ENCODE results near the gene NAALADL2. TPM values are rescaled to one million over a fixed set of nuclear protein-coding genes. Genes with fewer than 3 reads are reported as not detected.

The NAALADL2 gene
- total and polyA plus RNA-seq, 2 of the 4 experiments (the other 2 are of a cell fraction) = 3.8 to 19.2 TPM

- no peak for ATAC-seq (ENCODE audit: low read depth)
- Histone ChIP-seq H3K4me1 (ENCODE audit: control insufficient read depth, insufficient read depth, low read length) (peaks cover 4% of the 10 kb centered on the region), H3K27ac (ENCODE audit: insufficient read depth, low read length) (no peak overlapping the region), H4K91ac (ENCODE audit: insufficient read depth, low read depth, low read length) (no peak overlapping the region), H3K36me3 (ENCODE audit: control insufficient read depth, insufficient read depth, low read length) (no peaks in the 10 kb centered on the region), H4K20me1 (ENCODE audit: insufficient read depth, low read length) (no peaks in the 10 kb centered on the region), H2AFZ (replicated peaks; ENCODE audit: low read length, poor library complexity) (no peak overlapping the region), H4K5ac (ENCODE audit: low read depth, low read length) (no peak overlapping the region; the same call in 1 of the 2 replicates), H2AK5ac (ENCODE audit: low read depth, low read length) (no peak overlapping the region), H2BK120ac (ENCODE audit: low read depth, low read length) (no peak overlapping the region), H2BK15ac (ENCODE audit: low read depth, low read length) (no peak overlapping the region), H3K4me3 (ENCODE audit: insufficient read depth, low read depth, low read length) (no peak overlapping the region), H3K4me2 (ENCODE audit: low read depth, low read length) (no peak overlapping the region), H2BK5ac (ENCODE audit: low read depth, low read length, poor library complexity, severe bottlenecking) (no peak overlapping the region), H3K27me3 (ENCODE audit: control insufficient read depth, insufficient read depth, low read length) (no peaks in the 10 kb centered on the region), H3K4ac (ENCODE audit: low read depth, low read length) (no peak overlapping the region), H3K14ac (replicated peaks; ENCODE audit: low read depth, low read length) (no peak overlapping the region), H2BK20ac (ENCODE audit: low read depth, low read length) (no peak overlapping the region), H3K9me3 (ENCODE audit: control insufficient read depth, insufficient read depth, low read length) (no peaks in the 10 kb centered on the region), H3K18ac (ENCODE audit: low read depth, low read length) (peak overlapping the region; percentile 41; the same call in 1 of the 2 replicates), H3K9ac (ENCODE audit: low read depth, low read length) (no peak overlapping the region), H4K8ac (ENCODE audit: low read depth in 2 of 2, low read length in 2 of 2) (no peak overlapping the region), H3K23ac (ENCODE audit: low read depth, low read length) (no peak overlapping the region), H3K79me1 (ENCODE audit: low read depth in 1 of 2, low read length in 2 of 2) (no peaks in the 10 kb centered on the region), H3K56ac (ENCODE audit: extremely low read depth, insufficient read depth, low read length) (no peak overlapping the region), H3K9me1 (ENCODE audit: insufficient read depth, low read length) (no peaks in the 10 kb centered on the region), H2AK9ac (replicated peaks; ENCODE audit: low read depth, low read length, poor library complexity) (no peak overlapping the region)
- dilution Hi-C loops (cut with HindIII; ENCODE audit: low sequenced_read_pairs, unreplicated experiment) = no loop called here
- no peak for DNase-seq
- BruUV-seq (replicated peaks) = no TSS peak
- no peak for TF ChIP-seq USF2 (IDR thresholded peaks at IDR 0.05; ENCODE audit: low read depth, low read length)
- TF ChIP-seq POLR2A (IDR thresholded peaks at IDR 0.05; ENCODE audit: low read depth, low read length) = no peak
- no peak for TF ChIP-seq FOS (IDR thresholded peaks at IDR 0.05; ENCODE audit: low read depth, low read length)
- TF ChIP-seq MAFK (IDR thresholded peaks at IDR 0.05; ENCODE audit: low read depth, low read length) = no peak
- TF ChIP-seq RCOR1 (IDR thresholded peaks at IDR 0.05; ENCODE audit: insufficient replicate concordance, low read length) = no peak
- no peak for TF ChIP-seq BHLHE40 (IDR thresholded peaks at IDR 0.05; ENCODE audit: low read depth, low read length)
- no peak for TF ChIP-seq MAZ (IDR thresholded peaks at IDR 0.05; ENCODE audit: borderline replicate concordance, low read depth, low read length)
- no peak for TF ChIP-seq SMC3 (IDR thresholded peaks at IDR 0.05; ENCODE audit: low read depth, low read length)
- TF ChIP-seq NFE2L2 (IDR thresholded peaks at IDR 0.05; ENCODE audit: low read depth, low read length) = no peak
- no peak for TF ChIP-seq RAD21 (IDR thresholded peaks at IDR 0.05; ENCODE audit: low read length)
- no peak for TF ChIP-seq ELK1 (IDR thresholded peaks at IDR 0.05; ENCODE audit: borderline replicate concordance, low read depth, low read length)
- no peak for TF ChIP-seq CEBPB (IDR thresholded peaks at IDR 0.05; ENCODE audit: low read depth, low read length)
- intact Hi-C loops (cut with micrococcal nuclease) = no loop called here
- CTCF ChIA-PET = no interaction called here
- no CpG with 5 or more reads among the region's 1 CpG for WGBS, 2 experiments (ENCODE audit: extremely low coverage in 2 of 2, insufficient read length in 1 of 2)
- POLR2A ChIA-PET (ENCODE audit: unreplicated experiment) = no interaction called here
- in situ Hi-C loops (cut with MboI; ENCODE audit: low sequenced_read_pairs) = no loop called here
Measured at GRCh38 chr3:175098644-175099043, 239.5 kb downstream of the NAALADL2 start.

Data from IMR-90 (cell line).